Measurements from ENCODE around the gene WDR18.

The WDR18 gene

GRCh38 chr19:996051-996838, 12.1 kb downstream of the WDR18 start:
- H3K36me3 ChIP-seq: no peaks in the 10 kb centered on the region
- peaks cover 7 to 11% of the 10 kb centered on the region in 2 experiments for H3K4me1 ChIP-seq (ENCODE audit: control insufficient read depth in 1 of 2, insufficient read depth in 1 of 2, low read depth in 1 of 2, low read length in 1 of 2)
- no peaks in the 10 kb centered on the region for H3K9me3 ChIP-seq
- peaks cover 64% of the 10 kb centered on the region for H3K27me3 ChIP-seq
- H3K27ac ChIP-seq: no peak overlapping the region
- H3K4me3 ChIP-seq (ENCODE audit: low read depth in 1 of 2, low read length in 1 of 2): no peak overlapping the region
- no peak for TF ChIP-seq CTCF (IDR thresholded peaks at IDR 0.05)

DNA sequence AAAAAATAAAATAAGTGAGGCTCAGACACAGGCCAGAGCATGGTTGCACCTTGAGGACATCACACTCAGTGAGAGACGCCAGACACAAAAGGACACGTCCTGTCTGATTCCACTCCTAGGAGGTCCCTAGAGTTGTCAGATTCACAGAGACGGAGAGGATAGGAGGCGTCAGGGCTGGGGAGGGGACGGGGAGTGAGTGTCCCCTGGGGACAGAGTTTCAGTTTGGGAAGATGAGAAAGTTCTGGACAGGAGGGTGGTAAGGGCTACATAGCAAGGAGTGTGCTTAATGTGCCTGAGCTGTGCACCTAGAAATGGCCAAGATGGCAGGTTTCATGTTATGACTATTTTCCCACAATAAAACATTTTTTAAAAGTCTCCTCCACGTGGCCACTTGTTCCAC, 13.9 kb downstream of the WDR18 start:
- H3K27ac ChIP-seq: no peak overlapping the region
- TF ChIP-seq CTCF (IDR thresholded peaks at IDR 0.05): no peak
- no peaks in the 10 kb centered on the region for H3K36me3 ChIP-seq
- H3K27me3 ChIP-seq: peaks cover 82% of the 10 kb centered on the region
- H3K4me3 ChIP-seq (ENCODE audit: low read depth in 1 of 2, low read length in 1 of 2): no peak overlapping the region
- peaks cover 14 to 18% of the 10 kb centered on the region in 2 experiments for H3K4me1 ChIP-seq (ENCODE audit: control insufficient read depth in 1 of 2, insufficient read depth in 1 of 2, low read depth in 1 of 2, low read length in 1 of 2)
- no peaks in the 10 kb centered on the region for H3K9me3 ChIP-seq

DNA sequence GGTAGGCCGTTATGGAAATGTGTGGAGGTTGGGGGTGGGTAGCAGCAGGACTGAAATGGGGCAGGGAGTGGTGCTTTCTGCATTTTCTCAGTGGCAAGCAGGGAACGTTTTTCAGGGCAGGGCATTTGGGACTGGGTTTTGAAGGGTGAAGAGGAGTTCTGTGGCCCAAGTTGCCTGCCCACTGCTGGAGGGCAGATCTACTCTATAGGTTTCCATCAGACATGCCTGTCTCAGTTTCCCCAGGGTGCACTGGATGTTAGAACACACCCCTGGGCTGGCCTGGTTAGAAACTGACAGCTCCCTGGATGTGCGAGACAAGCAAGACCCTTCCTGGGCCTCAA, 15.2 kb downstream of the WDR18 start:
- Histone ChIP-seq H3K36me3 (no peaks in the 10 kb centered on the region), H3K27ac (no peak overlapping the region), H3K27me3 (peaks cover 94% of the 10 kb centered on the region), H3K4me3 (ENCODE audit: low read depth in 1 of 2, low read length in 1 of 2) (no peak overlapping the region), H3K9me3 (no peaks in the 10 kb centered on the region), H3K4me1 (ENCODE audit: control insufficient read depth in 1 of 2, insufficient read depth in 1 of 2, low read depth in 1 of 2, low read length in 1 of 2) (peaks cover 14 to 18% of the 10 kb centered on the region in 2 experiments)
- TF ChIP-seq CTCF (IDR thresholded peaks at IDR 0.05): no peak

GRCh38 chr19:1000095-1000494, 15.9 kb downstream of the WDR18 start, which contains the start of gene GRIN3B:
Gene GRIN3B (plus strand): TSS chr19:1000419. CDS start chr19:1000438, 19 bp downstream.
- peak; percentile 71 for TF ChIP-seq CTCF (IDR thresholded peaks at IDR 0.05)
- no peaks in the 10 kb centered on the region for H3K36me3 ChIP-seq
- H3K27me3 ChIP-seq: peaks cover 94% of the 10 kb centered on the region
- H3K27ac ChIP-seq: no peak within 1 kb of the TSS
- H3K4me3 ChIP-seq (ENCODE audit: low read depth in 1 of 2, low read length in 1 of 2): peak within 1 kb of the TSS; percentile 41 to 46
- H3K4me1 ChIP-seq (ENCODE audit: control insufficient read depth in 1 of 2, insufficient read depth in 1 of 2, low read depth in 1 of 2, low read length in 1 of 2): peaks cover 14 to 18% of the 10 kb centered on the region in 2 experiments
- H3K9me3 ChIP-seq: no peaks in the 10 kb centered on the region

GRCh38 chr19:1000591-1001537, 16.7 kb downstream of the WDR18 start:
- Histone ChIP-seq H3K27me3 (peaks cover 86% of the 10 kb centered on the region), H3K4me3 (ENCODE audit: low read depth in 1 of 2, low read length in 1 of 2) (peak overlapping the region; percentile 3 to 28), H3K4me1 (ENCODE audit: control insufficient read depth in 1 of 2, insufficient read depth in 1 of 2, low read depth in 1 of 2, low read length in 1 of 2) (peaks cover 14 to 18% of the 10 kb centered on the region in 2 experiments), H3K36me3 (no peaks in the 10 kb centered on the region), H3K9me3 (no peaks in the 10 kb centered on the region), H3K27ac (no peak overlapping the region)
- no peak for TF ChIP-seq CTCF (IDR thresholded peaks at IDR 0.05)

Measured in neutrophil (primary cell).